GM20431 (cell line): ENCODE results near the gene SMARCD3.

ENCODE experiments used
- in situ Hi-C: fragments of 300-500 bp; cut with MseI, MboI; formaldehyde crosslinking; loops from one replicate; pipeline ENCODE4 v1.15.0; 2020; ENCODE audit warnings: low sequenced_read_pairs; ENCODE audit not compliant: unreplicated experiment

SMARCD3 gene

DNA sequence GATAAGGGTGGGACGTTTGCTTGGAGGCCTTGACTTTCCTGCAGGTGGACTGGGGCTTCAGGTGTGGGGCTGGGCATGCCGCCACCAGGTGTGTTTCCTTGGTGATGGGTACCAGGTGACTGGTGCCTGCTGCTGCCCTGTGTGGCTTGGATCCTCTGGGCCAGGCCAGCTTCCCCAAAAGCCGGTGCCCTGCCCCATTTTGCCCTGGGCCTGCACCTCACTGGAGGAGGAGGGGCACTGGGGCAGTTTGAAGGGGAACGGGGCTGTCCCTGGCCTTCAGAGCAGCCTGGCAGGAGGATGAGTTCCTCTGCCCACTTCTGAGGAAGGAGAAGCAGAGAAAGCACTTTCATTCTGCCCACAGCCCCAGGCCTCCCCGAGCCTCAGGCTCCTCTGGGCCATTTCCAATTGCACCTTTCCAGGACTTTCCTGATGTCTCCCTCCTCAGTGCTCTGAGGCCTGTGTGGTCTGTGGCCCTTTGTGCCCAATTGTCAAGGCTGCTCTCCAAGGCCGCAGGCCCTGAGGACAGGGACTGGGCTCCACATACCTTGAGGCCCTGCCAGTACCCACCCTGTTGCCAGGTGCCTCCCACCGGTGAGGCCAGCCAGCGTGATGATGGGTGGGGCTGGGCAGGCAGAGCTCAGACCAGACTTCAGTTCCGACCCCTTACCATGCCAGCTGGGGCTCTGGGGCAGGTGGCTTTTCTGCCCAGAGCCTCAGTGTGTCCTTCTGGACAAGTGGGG, 25.3 kb upstream of the SMARCD3 start:
- in situ Hi-C loops = no loop called here

GRCh38 chr7:151272877-151273276, 24.4 kb upstream of the SMARCD3 start:
- in situ Hi-C loops = no loop called here

DNA sequence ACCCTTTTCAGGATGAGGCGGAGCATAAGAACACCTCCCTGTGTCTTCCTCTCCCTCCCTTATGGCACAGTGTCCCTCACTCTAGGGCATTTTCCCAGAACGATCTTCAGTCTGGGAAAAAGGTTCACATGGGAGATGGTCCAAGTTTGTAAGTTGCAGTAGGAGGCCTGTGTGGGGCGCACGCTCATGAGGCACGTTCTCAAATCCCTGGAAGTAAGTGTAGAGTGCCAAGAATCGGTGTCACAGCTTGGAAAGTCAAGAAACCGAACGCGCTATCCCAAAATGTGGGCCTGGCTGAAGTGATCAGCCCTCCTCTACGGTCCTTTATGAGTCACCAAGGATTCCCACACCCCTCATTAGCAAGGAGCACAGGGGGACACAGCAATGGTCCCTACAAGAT, 23.9 kb upstream of the SMARCD3 start:
- in situ Hi-C loops = no loop called here

DNA sequence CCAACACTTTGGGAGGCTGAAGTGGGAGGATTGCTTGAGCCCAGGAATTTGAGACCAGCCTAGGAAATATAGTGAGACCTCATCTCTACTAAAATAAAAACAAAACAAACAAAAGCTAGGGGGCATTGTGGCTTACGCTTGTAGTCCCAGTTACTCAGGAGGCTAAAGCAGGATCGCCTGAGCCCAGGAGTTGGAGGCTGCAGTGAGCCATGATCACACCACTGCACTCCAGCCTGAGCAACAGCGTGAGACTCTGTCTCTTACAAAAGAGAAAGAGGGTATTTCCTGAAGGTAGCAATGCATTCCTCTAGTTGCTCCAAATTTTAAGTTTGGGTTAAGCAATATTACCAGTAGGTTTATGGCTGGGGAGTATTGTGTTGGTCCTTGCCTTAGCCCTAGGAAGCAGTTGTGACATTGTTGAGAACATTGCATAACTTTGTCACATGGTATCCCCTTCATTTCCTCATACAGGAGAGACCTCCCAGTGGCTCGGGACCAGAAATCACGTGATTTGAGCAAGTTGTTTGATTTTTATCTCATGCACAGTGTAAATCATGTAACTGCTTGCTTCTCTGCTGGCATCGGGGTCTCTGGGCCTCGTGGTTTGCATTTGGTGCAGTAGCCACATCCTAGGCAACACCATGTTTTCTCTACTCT, 23.3 kb upstream of the SMARCD3 start:
- in situ Hi-C loops = no loop called here

- in situ Hi-C loops = no loop called here
Measured at GRCh38 chr7:151269511-151269910, 21.0 kb upstream of the SMARCD3 start.

- in situ Hi-C loops = no loop called here
Measured at GRCh38 chr7:151265351-151265931, 16.9 kb upstream of the SMARCD3 start.

DNA sequence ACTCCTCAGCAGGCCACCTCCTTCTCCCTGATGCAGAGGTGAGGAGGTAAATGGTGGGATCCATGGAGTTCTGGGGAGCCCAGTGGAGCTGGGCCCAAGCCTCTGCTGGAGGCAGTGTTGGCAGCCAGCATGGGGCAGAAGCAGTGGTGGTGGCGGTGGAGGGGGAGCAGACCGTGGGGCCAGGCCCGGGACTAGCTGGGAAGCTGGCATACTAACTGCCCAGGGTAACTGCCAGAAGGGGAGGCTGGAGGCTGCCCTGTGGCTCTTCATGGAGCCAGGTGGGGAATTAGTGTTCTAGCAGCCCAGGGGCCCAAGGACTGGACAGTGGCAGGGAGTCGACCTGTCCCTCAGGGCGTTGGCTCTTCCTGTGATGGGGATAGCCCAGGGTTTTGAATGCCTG, 16.1 kb upstream of the SMARCD3 start:
- in situ Hi-C loops = no loop called here

DNA sequence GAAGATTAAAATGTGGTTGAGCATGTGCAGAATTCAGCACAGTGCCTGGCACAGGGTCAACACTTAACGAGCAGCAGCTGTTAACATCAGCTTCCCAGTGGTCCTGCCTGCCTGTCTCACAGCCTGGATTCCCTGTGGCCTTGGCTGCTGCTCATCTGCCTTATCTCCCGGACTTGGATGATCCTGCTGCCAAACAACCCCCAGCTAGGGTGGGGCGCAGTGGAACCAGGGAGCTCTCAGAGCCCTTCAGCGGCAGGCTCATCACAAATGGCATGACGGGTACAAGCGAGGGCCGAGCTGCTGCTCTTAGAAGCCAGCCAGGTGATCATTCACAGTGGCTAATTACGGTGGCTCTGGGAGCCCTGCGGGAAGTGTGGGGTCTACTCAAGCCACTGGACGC, 13.0 kb upstream of the SMARCD3 start:
- in situ Hi-C loops = no loop called here

- in situ Hi-C loops = no loop called here
Measured at GRCh38 chr7:151260883-151261282, 12.4 kb upstream of the SMARCD3 start.

DNA sequence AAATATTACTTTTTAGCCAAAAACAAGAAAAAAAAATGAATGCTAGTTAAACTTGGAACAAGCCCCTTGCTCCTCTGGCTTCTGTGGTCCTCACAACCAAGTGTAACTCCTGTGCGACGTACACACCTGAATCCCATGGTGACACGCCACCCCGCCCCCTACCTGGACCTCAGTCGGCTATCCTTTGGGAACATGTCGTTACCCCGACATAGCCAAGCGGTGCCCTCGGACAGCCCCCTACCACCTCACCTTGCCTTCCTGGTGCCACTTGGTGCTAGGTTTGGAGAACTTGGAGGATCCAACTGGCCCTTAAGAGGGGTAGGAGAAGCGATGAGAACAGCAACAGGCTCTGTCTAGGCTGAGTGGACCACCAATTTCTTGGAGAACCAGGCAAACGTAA, 12.0 kb upstream of the SMARCD3 start:
- in situ Hi-C loops = no loop called here

DNA sequence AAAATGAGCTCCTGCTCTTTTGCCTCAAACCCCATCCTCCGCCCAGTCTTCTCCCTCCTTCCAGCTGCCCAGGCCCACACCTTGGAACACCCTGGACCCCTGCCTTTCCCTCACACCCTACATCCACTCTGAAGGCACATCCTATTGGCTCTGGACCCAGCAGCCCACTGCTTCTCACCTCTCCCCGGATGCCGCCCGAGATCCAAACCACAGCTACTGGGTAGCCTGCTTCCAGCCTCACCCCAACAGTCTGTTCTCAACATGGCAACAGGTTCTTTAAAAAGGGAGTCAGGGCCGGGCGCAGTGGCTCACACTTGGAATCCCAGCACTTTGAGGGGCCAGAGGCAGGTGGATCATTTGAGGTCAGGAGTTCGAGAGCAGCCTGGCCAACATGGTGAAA, 9.5 kb upstream of the SMARCD3 start:
- in situ Hi-C loops = no loop called here

GRCh38 chr7:151256410-151257045, 8.0 kb upstream of the SMARCD3 start:
- in situ Hi-C loops = no loop called here

GRCh38 chr7:151255390-151255789, 6.9 kb upstream of the SMARCD3 start:
- in situ Hi-C loops = no loop called here

DNA sequence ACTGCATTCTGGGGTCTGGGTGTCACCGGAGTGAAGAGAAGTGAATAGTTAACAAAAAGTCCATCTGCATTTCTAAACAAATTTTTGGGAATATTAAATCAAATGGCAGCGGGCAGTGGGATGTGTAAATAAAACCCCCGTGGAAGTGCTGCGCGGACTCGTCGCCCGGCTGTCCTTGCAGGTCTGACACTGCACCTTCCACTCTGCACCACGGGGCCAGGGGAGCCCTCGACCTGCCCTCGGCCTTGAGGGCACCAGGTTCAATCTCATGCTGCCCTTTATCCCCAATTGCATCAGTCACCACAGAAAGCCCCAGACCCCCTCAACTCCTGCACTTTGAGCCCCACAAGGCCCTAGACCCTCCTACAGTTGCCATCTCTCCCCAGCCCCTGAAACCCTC, 6.4 kb upstream of the SMARCD3 start:
- in situ Hi-C loops = no loop called here

DNA sequence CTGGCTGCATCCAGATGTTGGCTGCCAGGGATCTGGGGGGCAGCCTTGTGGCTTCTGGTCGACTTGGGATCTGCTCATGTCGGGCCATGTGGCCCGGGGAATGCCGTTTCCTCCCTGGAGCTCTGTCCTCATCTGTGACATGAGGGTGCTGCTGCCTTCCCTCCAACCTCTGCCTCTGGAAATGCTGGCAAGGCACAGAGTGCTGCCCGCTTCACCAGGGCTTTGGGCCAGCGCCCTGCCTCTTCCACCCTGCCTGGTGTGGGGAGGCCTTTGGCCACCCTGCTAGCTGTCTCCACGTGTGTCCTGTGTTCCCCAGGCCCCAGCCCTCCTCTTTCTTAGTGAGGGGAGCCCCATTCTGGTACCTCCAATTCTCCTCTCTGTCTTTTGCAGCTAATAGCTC, 5.8 kb upstream of the SMARCD3 start:
- in situ Hi-C loops = no loop called here

DNA sequence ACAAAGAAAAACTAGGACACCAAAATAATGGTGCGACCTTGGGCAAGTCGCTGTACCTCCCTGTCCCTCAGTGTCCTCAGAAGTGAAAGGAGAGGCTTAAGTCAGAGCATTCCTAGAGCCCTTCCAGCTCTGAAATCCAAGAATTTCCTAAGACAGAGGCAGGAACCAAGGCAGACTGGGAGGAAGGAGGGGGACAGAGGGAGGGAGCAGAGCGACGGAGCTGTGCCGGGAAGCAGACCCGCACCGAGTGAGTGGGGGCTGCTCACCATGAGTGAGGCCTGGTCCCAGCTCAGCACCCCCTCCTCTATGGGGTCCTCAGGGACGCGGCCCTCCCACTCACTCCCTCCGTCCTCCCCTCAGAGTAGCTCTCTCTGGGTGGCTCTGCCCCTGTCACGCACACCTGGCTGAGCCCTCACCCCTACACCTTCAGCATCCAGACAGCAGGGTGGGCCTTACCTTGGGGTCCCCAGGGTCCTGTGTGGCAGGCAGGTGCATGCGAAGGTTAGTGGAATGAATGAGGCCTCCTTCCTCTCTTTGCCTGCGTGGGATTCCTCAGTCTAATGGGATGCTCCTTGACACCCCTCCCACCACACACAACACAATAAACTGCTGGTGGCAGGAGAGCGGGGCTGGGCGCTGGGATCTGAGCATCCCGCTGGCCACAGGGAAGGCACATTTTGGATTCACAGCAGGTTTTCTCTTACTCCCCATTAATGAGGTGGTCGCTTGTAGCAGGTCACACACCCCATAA, 4.6 kb upstream of the SMARCD3 start:
- in situ Hi-C loops = no loop called here

DNA sequence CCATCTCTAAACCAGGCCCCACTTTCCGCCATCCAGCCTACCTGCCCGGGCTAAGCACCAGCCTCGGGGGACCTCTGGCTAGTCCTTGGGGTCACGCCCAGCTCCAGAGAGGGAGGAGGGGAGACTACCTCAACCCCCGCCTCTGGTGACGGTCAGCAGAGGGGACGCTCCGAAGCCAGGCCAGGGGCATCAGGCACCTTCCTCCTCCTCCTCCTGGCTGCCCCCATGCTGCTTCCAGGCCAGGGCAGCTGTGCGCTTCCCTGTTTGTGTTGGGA, 4.0 kb upstream of the SMARCD3 start:
- in situ Hi-C loops = no loop called here

DNA sequence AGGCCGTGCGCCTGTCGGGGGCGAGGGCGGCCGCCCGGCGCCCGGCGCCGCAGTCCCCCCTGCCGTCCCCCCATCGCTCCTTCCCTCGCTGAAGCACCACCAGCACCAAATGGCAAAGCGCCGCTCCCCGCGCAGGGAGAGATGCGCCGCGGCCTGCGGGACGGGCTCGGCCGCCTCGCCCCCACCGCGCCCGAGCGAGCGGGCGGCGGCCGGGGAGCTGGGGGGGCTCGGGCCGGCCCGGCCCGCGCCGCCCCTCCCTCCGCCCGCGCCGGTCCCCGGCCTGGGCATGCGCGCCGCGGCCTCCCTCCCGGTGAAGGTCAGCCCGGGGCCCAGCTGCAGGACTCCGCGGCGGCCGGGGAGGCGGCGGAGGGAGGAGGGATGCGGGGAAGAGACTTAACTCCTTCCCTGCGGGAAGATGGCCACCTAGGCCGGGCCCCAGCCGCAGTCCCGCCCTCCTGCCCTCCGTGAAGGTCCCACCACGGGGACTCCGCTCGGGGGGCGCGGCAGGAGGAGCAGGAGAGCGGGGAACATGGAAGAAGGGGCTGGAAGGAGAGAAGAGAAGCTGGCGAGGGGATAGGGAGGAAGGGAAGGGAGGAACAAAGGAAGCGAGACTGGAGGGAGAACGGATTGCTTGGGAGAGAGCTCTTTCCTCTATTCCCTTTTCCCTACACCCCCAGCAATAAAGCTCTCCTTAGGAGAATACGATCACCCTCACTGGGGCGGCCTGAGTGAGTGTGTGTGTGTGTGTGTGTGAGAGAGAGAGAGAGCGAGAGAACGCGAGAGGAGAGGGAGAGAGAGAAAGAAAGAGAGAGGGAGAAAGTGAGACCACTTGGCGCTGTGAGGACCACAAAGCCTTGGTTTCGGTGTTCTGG, 3.4 kb upstream of the SMARCD3 start:
- in situ Hi-C loops = no loop called here

GRCh38 chr7:151251328-151251688, 2.8 kb upstream of the SMARCD3 start:
- in situ Hi-C loops = no loop called here
